ENCODE data around the gene CAMTA1. TPM values are rescaled to one million over a fixed set of nuclear protein-coding genes. Genes with fewer than 3 reads are reported as not detected.

Gene CAMTA1
- total and polyA plus RNA-seq, 8 donors: 42.8 to 213 (median 118) TPM

GRCh38 chr1:7422561-7422960 lies 637.3 kb downstream of the CAMTA1 start:
- Histone ChIP-seq H3K27me3 (peaks cover 0 to 9% (median 0%) of the 10 kb centered on the region in 3 donors), H3K4me3 (no peak overlapping the region), H3K36me3 (no peaks in the 10 kb centered on the region), H3K27ac (no peak overlapping the region), H3K9me3 (peaks cover 0 to 5% (median 0%) of the 10 kb centered on the region in 4 donors), H3K4me1 (peaks cover 0 to 5% (median 0%) of the 10 kb centered on the region in 4 donors)
- intact Hi-C loops (cut with DNase I; ENCODE audit: low total_unique reads): no loop called here
- TF ChIP-seq EP300 (IDR thresholded peaks at IDR 0.05) (no peak), POLR2A (IDR thresholded peaks at IDR 0.05) (no peak), CTCF (IDR thresholded peaks at IDR 0.05) (no peak), POLR2AphosphoS5 (IDR thresholded peaks at IDR 0.05) (no peak)
- 87 to 96% (median 93%) methylated on average over 2 to 3 of the region's 3 CpGs for WGBS, 5 donors
- DNase-seq: no peak

GRCh38 chr1:7422966-7423365 lies 637.7 kb downstream of the CAMTA1 start:
- Histone ChIP-seq H3K4me3 (no peak overlapping the region), H3K9me3 (peaks cover 0 to 1% (median 0%) of the 10 kb centered on the region in 4 donors), H3K27me3 (peaks cover 0 to 9% (median 0%) of the 10 kb centered on the region in 3 donors), H3K36me3 (no peaks in the 10 kb centered on the region), H3K4me1 (peaks cover 0 to 9% (median 0%) of the 10 kb centered on the region in 4 donors), H3K27ac (no peak overlapping the region)
- no peak for DNase-seq
- intact Hi-C loops (cut with DNase I; ENCODE audit: low total_unique reads): no loop called here
- WGBS, 5 donors: 74 to 85% (median 80%) methylated on average over 7 to 9 of the region's 9 CpGs
- TF ChIP-seq EP300 (IDR thresholded peaks at IDR 0.05) (no peak), POLR2AphosphoS5 (IDR thresholded peaks at IDR 0.05) (no peak), POLR2A (IDR thresholded peaks at IDR 0.05) (no peak), CTCF (IDR thresholded peaks at IDR 0.05) (no peak)

GRCh38 chr1:7424352-7424890 lies 639.2 kb downstream of the CAMTA1 start:
- H3K27me3 ChIP-seq: peaks cover 0 to 9% (median 0%) of the 10 kb centered on the region in 3 donors
- intact Hi-C loops (cut with DNase I; ENCODE audit: low total_unique reads): no loop called here
- no peak overlapping the region for H3K27ac ChIP-seq
- no peaks in the 10 kb centered on the region for H3K36me3 ChIP-seq
- peaks cover 0 to 12% (median 0%) of the 10 kb centered on the region in 4 donors for H3K4me1 ChIP-seq
- H3K9me3 ChIP-seq: no peaks in the 10 kb centered on the region
- no peak overlapping the region for H3K4me3 ChIP-seq
- WGBS, 5 donors: 59 to 78% (median 71%) methylated on average over 8 to 9 of the region's 9 CpGs
- DNase-seq: no peak
- TF ChIP-seq CTCF (IDR thresholded peaks at IDR 0.05): no peak
- TF ChIP-seq POLR2A (IDR thresholded peaks at IDR 0.05): no peak
- TF ChIP-seq POLR2AphosphoS5 (IDR thresholded peaks at IDR 0.05): no peak
- TF ChIP-seq EP300 (IDR thresholded peaks at IDR 0.05): no peak

GRCh38 chr1:7425229-7425628 lies 640.0 kb downstream of the CAMTA1 start:
- intact Hi-C loops (cut with DNase I; ENCODE audit: low total_unique reads): no loop called here
- TF ChIP-seq POLR2AphosphoS5 (IDR thresholded peaks at IDR 0.05) (no peak), POLR2A (IDR thresholded peaks at IDR 0.05) (no peak), EP300 (IDR thresholded peaks at IDR 0.05) (no peak), CTCF (IDR thresholded peaks at IDR 0.05) (no peak)
- H3K27ac ChIP-seq: no peak overlapping the region
- 84 to 98% (median 92%) methylated on average over 5 to 6 of the region's 6 CpGs for WGBS, 5 donors
- H3K4me3 ChIP-seq: no peak overlapping the region
- H3K4me1 ChIP-seq: peaks cover 0 to 12% (median 0%) of the 10 kb centered on the region in 4 donors
- no peaks in the 10 kb centered on the region for H3K36me3 ChIP-seq
- H3K9me3 ChIP-seq: no peaks in the 10 kb centered on the region
- peaks cover 0 to 6% (median 0%) of the 10 kb centered on the region in 3 donors for H3K27me3 ChIP-seq
- no peak for DNase-seq

Data from stomach (tissue), 9 donors.